ENCODE results near the gene DOK5. TPM values are rescaled to one million over a fixed set of nuclear protein-coding genes. Genes with fewer than 3 reads are reported as not detected.

The DOK5 gene
- total RNA-seq, 2 experiments from 2014 or later: 3.9 to 4.3 TPM

- Mint-ChIP-seq H3K4me3 (no peak overlapping the region), H3K36me3 (ENCODE audit: low read depth) (no peaks in the 10 kb centered on the region), H3K4me1 (ENCODE audit: low read depth) (peaks cover 13% of the 10 kb centered on the region)
These were observed 78.6 kb downstream of the DOK5 start for GRCh38 chr20:54554006-54554405.

GRCh38 chr20:54555150-54555549 is 79.8 kb downstream of the DOK5 start:
- Mint-ChIP-seq H3K4me3 (no peak overlapping the region), H3K36me3 (ENCODE audit: low read depth) (no peaks in the 10 kb centered on the region), H3K27ac (no peak overlapping the region), H3K27me3 (ENCODE audit: low read depth) (peaks cover 21% of the 10 kb centered on the region), H3K4me1 (ENCODE audit: low read depth) (peaks cover 11% of the 10 kb centered on the region), H3K9me3 (no peaks in the 10 kb centered on the region)
- no peak for DNase-seq
- intact Hi-C loops (cut with micrococcal nuclease): no loop called here
- CTCF ChIA-PET: no interaction called here

More at GRCh38 chr20:54554006-54554405, 78.6 kb downstream of the DOK5 start:
- intact Hi-C loops (cut with micrococcal nuclease): no loop called here
- no peaks in the 10 kb centered on the region for H3K9me3 Mint-ChIP-seq
- no peak overlapping the region for H3K27ac Mint-ChIP-seq
- CTCF ChIA-PET: no interaction called here
- no peak for DNase-seq
- H3K27me3 Mint-ChIP-seq (ENCODE audit: low read depth): peaks cover 22% of the 10 kb centered on the region

GRCh38 chr20:54556406-54556805 is 81.0 kb downstream of the DOK5 start:
- no peak for DNase-seq
- CTCF ChIA-PET: no interaction called here
- no peaks in the 10 kb centered on the region for H3K9me3 Mint-ChIP-seq
- no peak overlapping the region for H3K4me3 Mint-ChIP-seq
- intact Hi-C loops (cut with micrococcal nuclease): no loop called here
- no peaks in the 10 kb centered on the region for H3K36me3 Mint-ChIP-seq (ENCODE audit: low read depth)
- no peak overlapping the region for H3K27ac Mint-ChIP-seq
- H3K4me1 Mint-ChIP-seq (ENCODE audit: low read depth): peaks cover 2% of the 10 kb centered on the region
- peaks cover 21% of the 10 kb centered on the region for H3K27me3 Mint-ChIP-seq (ENCODE audit: low read depth)

- intact Hi-C loops (cut with micrococcal nuclease): no loop called here
- no peak for DNase-seq
- CTCF ChIA-PET: interaction anchor here (0.6 kb wide), 1 partner anchor 388 kb away, joined by 3 read pairs; no protein-coding TSS in a partner anchor
- Mint-ChIP-seq H3K27ac (no peak overlapping the region), H3K4me1 (ENCODE audit: low read depth) (peaks cover 2% of the 10 kb centered on the region), H3K36me3 (ENCODE audit: low read depth) (no peaks in the 10 kb centered on the region), H3K9me3 (no peaks in the 10 kb centered on the region), H3K4me3 (no peak overlapping the region), H3K27me3 (ENCODE audit: low read depth) (peaks cover 21% of the 10 kb centered on the region)
These were observed 82.6 kb downstream of the DOK5 start for GRCh38 chr20:54557806-54558590.

GRCh38 chr20:54559890-54560289 is 84.5 kb downstream of the DOK5 start:
- Mint-ChIP-seq H3K27me3 (ENCODE audit: low read depth) (peaks cover 19% of the 10 kb centered on the region), H3K4me1 (ENCODE audit: low read depth) (peaks cover 2% of the 10 kb centered on the region), H3K27ac (no peak overlapping the region), H3K9me3 (no peaks in the 10 kb centered on the region), H3K4me3 (no peak overlapping the region), H3K36me3 (ENCODE audit: low read depth) (no peaks in the 10 kb centered on the region)
- DNase-seq: no peak
- intact Hi-C loops (cut with micrococcal nuclease): no loop called here
- CTCF ChIA-PET: no interaction called here

GRCh38 chr20:54560357-54560756 is 85.0 kb downstream of the DOK5 start:
- H3K9me3 Mint-ChIP-seq: no peaks in the 10 kb centered on the region
- peaks cover 16% of the 10 kb centered on the region for H3K27me3 Mint-ChIP-seq (ENCODE audit: low read depth)
- no peak overlapping the region for H3K4me3 Mint-ChIP-seq
- DNase-seq: no peak
- no peak overlapping the region for H3K27ac Mint-ChIP-seq
- intact Hi-C loops (cut with micrococcal nuclease): no loop called here
- no peaks in the 10 kb centered on the region for H3K36me3 Mint-ChIP-seq (ENCODE audit: low read depth)
- CTCF ChIA-PET: no interaction called here
- H3K4me1 Mint-ChIP-seq (ENCODE audit: low read depth): peaks cover 2% of the 10 kb centered on the region

GRCh38 chr20:54565255-54565654 is 89.9 kb downstream of the DOK5 start:
- CTCF ChIA-PET: no interaction called here
- intact Hi-C loops (cut with micrococcal nuclease): no loop called here
- H3K9me3 Mint-ChIP-seq: no peaks in the 10 kb centered on the region
- no peak overlapping the region for H3K4me3 Mint-ChIP-seq
- no peak overlapping the region for H3K27ac Mint-ChIP-seq
- DNase-seq: no peak
- peaks cover 2% of the 10 kb centered on the region for H3K4me1 Mint-ChIP-seq (ENCODE audit: low read depth)
- no peaks in the 10 kb centered on the region for H3K36me3 Mint-ChIP-seq (ENCODE audit: low read depth)
- H3K27me3 Mint-ChIP-seq (ENCODE audit: low read depth): peaks cover 2% of the 10 kb centered on the region

- no peaks in the 10 kb centered on the region for H3K9me3 Mint-ChIP-seq
- H3K27me3 Mint-ChIP-seq (ENCODE audit: low read depth): peaks cover 4% of the 10 kb centered on the region
- DNase-seq: no peak
- H3K27ac Mint-ChIP-seq: no peak overlapping the region
- intact Hi-C loops (cut with micrococcal nuclease): no loop called here
- peaks cover 2% of the 10 kb centered on the region for H3K4me1 Mint-ChIP-seq (ENCODE audit: low read depth)
- CTCF ChIA-PET: no interaction called here
- H3K36me3 Mint-ChIP-seq (ENCODE audit: low read depth): no peaks in the 10 kb centered on the region
- H3K4me3 Mint-ChIP-seq: no peak overlapping the region
These were observed 90.8 kb downstream of the DOK5 start for GRCh38 chr20:54566031-54566688.

- peaks cover 8% of the 10 kb centered on the region for H3K27me3 Mint-ChIP-seq (ENCODE audit: low read depth)
- H3K9me3 Mint-ChIP-seq: no peaks in the 10 kb centered on the region
- no peak overlapping the region for H3K4me3 Mint-ChIP-seq
- no peaks in the 10 kb centered on the region for H3K36me3 Mint-ChIP-seq (ENCODE audit: low read depth)
- DNase-seq: no peak
- intact Hi-C loops (cut with micrococcal nuclease): no loop called here
- H3K27ac Mint-ChIP-seq: no peak overlapping the region
- CTCF ChIA-PET: interaction anchor here (0.7 kb wide), 1 partner anchor 49 kb away, joined by 4 read pairs; no protein-coding TSS in a partner anchor
- peaks cover 2% of the 10 kb centered on the region for H3K4me1 Mint-ChIP-seq (ENCODE audit: low read depth)
These were observed 95.2 kb downstream of the DOK5 start for GRCh38 chr20:54570561-54570960.

GRCh38 chr20:54572665-54573435 is 97.5 kb downstream of the DOK5 start:
- no peak for DNase-seq
- Mint-ChIP-seq H3K27ac (no peak overlapping the region), H3K27me3 (ENCODE audit: low read depth) (peaks cover 14% of the 10 kb centered on the region), H3K9me3 (no peaks in the 10 kb centered on the region), H3K36me3 (ENCODE audit: low read depth) (no peaks in the 10 kb centered on the region), H3K4me1 (ENCODE audit: low read depth) (no peaks in the 10 kb centered on the region), H3K4me3 (no peak overlapping the region)
- CTCF ChIA-PET: interaction anchor here (0.6 kb wide), 1 partner anchor 164 kb away, joined by 3 read pairs; no protein-coding TSS in a partner anchor
- intact Hi-C loops (cut with micrococcal nuclease): no loop called here

GRCh38 chr20:54573838-54574237 is 98.4 kb downstream of the DOK5 start:
- CTCF ChIA-PET: no interaction called here
- H3K4me1 Mint-ChIP-seq (ENCODE audit: low read depth): no peaks in the 10 kb centered on the region
- intact Hi-C loops (cut with micrococcal nuclease): no loop called here
- no peak overlapping the region for H3K27ac Mint-ChIP-seq
- H3K27me3 Mint-ChIP-seq (ENCODE audit: low read depth): peaks cover 19% of the 10 kb centered on the region
- no peak overlapping the region for H3K4me3 Mint-ChIP-seq
- H3K9me3 Mint-ChIP-seq: no peaks in the 10 kb centered on the region
- no peaks in the 10 kb centered on the region for H3K36me3 Mint-ChIP-seq (ENCODE audit: low read depth)
- DNase-seq: no peak

GRCh38 chr20:54576518-54576917 is 101.1 kb downstream of the DOK5 start:
- Mint-ChIP-seq H3K4me1 (ENCODE audit: low read depth) (no peaks in the 10 kb centered on the region), H3K27me3 (ENCODE audit: low read depth) (peaks cover 17% of the 10 kb centered on the region), H3K27ac (no peak overlapping the region), H3K9me3 (no peaks in the 10 kb centered on the region), H3K4me3 (no peak overlapping the region), H3K36me3 (ENCODE audit: low read depth) (no peaks in the 10 kb centered on the region)
- CTCF ChIA-PET: no interaction called here
- no peak for DNase-seq
- intact Hi-C loops (cut with micrococcal nuclease): no loop called here

Measured in activated naive CD4-positive, alpha-beta T cell treated with anti-CD3 and anti-CD28 coated beads for 36 hours (primary cell).